IMR-90 (cell line): ENCODE data around the gene FRK. TPM values are rescaled to one million over a fixed set of nuclear protein-coding genes. Genes with fewer than 3 reads are reported as not detected.

Experiments used
- ATAC-seq: fragments of 200-7000 bp; cut with Tn5 transposase; 2 replicates; pipeline ENCODE4 v1.9.1; 2020; ENCODE audit warnings: low read depth, mild to moderate bottlenecking, moderate library complexity
- BruUV-seq: library from RNA; stranded (reverse); fragments of 400-500 nt; replicated peaks from 2 replicates; lab custom pipeline; 2021; lab: Mats Ljungman, UMichigan
- CTCF ChIA-PET: fragments of 300-600 bp; formaldehyde crosslinking; extraction: SDS; loops from one replicate; lab custom pipeline; 2021; ENCODE audit warnings: antibody characterized with exemption; lab: Yijun Ruan, JAX
- POLR2A ChIA-PET: fragments of 300-600 bp; sonication (Branson Sonifier 250); formaldehyde crosslinking; loops from one replicate; lab custom pipeline; 2022; ENCODE audit warnings: antibody characterized with exemption; ENCODE audit not compliant: unreplicated experiment; lab: Charles Lee
- DNase-seq: peaks from one replicate; pipeline ENCODE4 v3.0.0; 2013
- H2AFZ ChIP-seq: replicated peaks from 2 replicates; pipeline ENCODE3; 2013; ENCODE audit warnings: low read length, mild to moderate bottlenecking; ENCODE audit not compliant: poor library complexity
- H2AK5ac ChIP-seq: 2 replicates; pipeline ENCODE4 v1.6.1; 2013; ENCODE audit warnings: low read depth, low read length, inconsistent platforms
- H2AK9ac ChIP-seq: replicated peaks from 2 replicates; pipeline ENCODE3; 2013; ENCODE audit warnings: mild to moderate bottlenecking, low read depth, low read length, moderate library complexity; ENCODE audit not compliant: poor library complexity
- H2BK120ac ChIP-seq: 2 replicates; pipeline ENCODE4 v1.6.1; 2013; ENCODE audit warnings: low read depth, low read length, inconsistent platforms
- H2BK15ac ChIP-seq: 3 replicates; pipeline ENCODE4 v1.6.1; 2013; ENCODE audit warnings: low read depth, low read length, inconsistent platforms
- H2BK20ac ChIP-seq: 2 replicates; pipeline ENCODE4 v1.6.1; 2013; ENCODE audit warnings: low read depth, mild to moderate bottlenecking, inconsistent platforms, low read length, moderate library complexity
- H2BK5ac ChIP-seq: 2 replicates; pipeline ENCODE4 v1.6.1; 2013; ENCODE audit warnings: mild to moderate bottlenecking, low read depth, low read length, inconsistent platforms; ENCODE audit not compliant: poor library complexity, severe bottlenecking
- H3K14ac ChIP-seq: replicated peaks from 2 replicates; pipeline ENCODE4 v1.6.1; 2013; ENCODE audit warnings: low read depth, low read length, inconsistent platforms
- H3K18ac ChIP-seq: 2 replicates; pipeline ENCODE4 v1.6.1; 2013; ENCODE audit warnings: low read depth, low read length, control low read depth
- H3K23ac ChIP-seq: 2 replicates; pipeline ENCODE4 v1.6.1; 2013; ENCODE audit warnings: low read depth, low read length, inconsistent platforms
- H3K27ac ChIP-seq: 2 replicates; pipeline ENCODE4 v1.5.1; 2013; ENCODE audit warnings: mild to moderate bottlenecking, control low read depth, low read length; ENCODE audit not compliant: insufficient read depth
- H3K27me3 ChIP-seq: 2 replicates; pipeline ENCODE4 v1.6.1; 2013; ENCODE audit warnings: low read length; ENCODE audit not compliant: control insufficient read depth, insufficient read depth
- H3K36me3 ChIP-seq: 2 replicates; pipeline ENCODE4 v1.6.1; 2013; ENCODE audit warnings: low read length, mixed read lengths; ENCODE audit not compliant: control insufficient read depth, insufficient read depth
- H3K4ac ChIP-seq: 2 replicates; pipeline ENCODE4 v1.6.1; 2013; ENCODE audit warnings: low read depth, low read length, inconsistent platforms
- H3K4me1 ChIP-seq: 2 replicates; pipeline ENCODE4 v1.6.1; 2013; ENCODE audit warnings: low read length, mixed read lengths; ENCODE audit not compliant: control insufficient read depth, insufficient read depth
- H3K4me2 ChIP-seq: 2 replicates; pipeline ENCODE4 v1.6.1; 2013; ENCODE audit warnings: low read depth, mild to moderate bottlenecking, control low read depth, low read length, moderate library complexity
- H3K4me3 ChIP-seq: 2 replicates; pipeline ENCODE4 v1.5.1; 2013; ENCODE audit warnings: low read depth, mild to moderate bottlenecking, control low read depth, low read length, moderate library complexity; ENCODE audit not compliant: insufficient read depth
- H3K56ac ChIP-seq: 2 replicates; pipeline ENCODE4 v1.6.1; 2013; ENCODE audit warnings: low read length, inconsistent platforms; ENCODE audit not compliant: insufficient read depth; ENCODE audit errors: extremely low read depth
- H3K79me1 ChIP-seq, 2 experiments: 2 replicates each; pipeline ENCODE4 v1.6.1; 2013; ENCODE audit warnings: low read length in 2 of 2, inconsistent platforms in 1 of 2, low read depth in 1 of 2
- H3K9ac ChIP-seq: 2 replicates; pipeline ENCODE4 v1.6.1; 2013; ENCODE audit warnings: low read depth, low read length, control low read depth
- H3K9me1 ChIP-seq: 2 replicates; pipeline ENCODE4 v1.6.1; 2013; ENCODE audit warnings: low read length, inconsistent platforms; ENCODE audit not compliant: insufficient read depth
- H3K9me3 ChIP-seq: 2 replicates; pipeline ENCODE4 v1.6.1; 2013; ENCODE audit warnings: low read length; ENCODE audit not compliant: control insufficient read depth, insufficient read depth
- H4K20me1 ChIP-seq: 2 replicates; pipeline ENCODE4 v1.6.1; 2013; ENCODE audit warnings: low read length, inconsistent platforms; ENCODE audit not compliant: insufficient read depth
- H4K5ac ChIP-seq: 2 replicates; pipeline ENCODE4 v1.6.1; 2013; ENCODE audit warnings: mild to moderate bottlenecking, low read depth, low read length, control low read depth
- H4K8ac ChIP-seq, 2 experiments: 2 replicates each; pipeline ENCODE4 v1.6.1; 2013; ENCODE audit warnings: low read depth in 2 of 2, low read length in 2 of 2, control low read depth in 1 of 2, inconsistent platforms in 1 of 2
- H4K91ac ChIP-seq: 2 replicates; pipeline ENCODE4 v1.6.1; 2013; ENCODE audit warnings: low read depth, low read length, inconsistent platforms; ENCODE audit not compliant: insufficient read depth
- BHLHE40 ChIP-seq: fragments of 150-350 bp; IDR thresholded peaks from 2 replicates; pipeline ENCODE4 v1.6.1; 2016; ENCODE audit warnings: mild to moderate bottlenecking, low read depth, low read length
- CEBPB ChIP-seq: IDR thresholded peaks from 2 replicates; pipeline ENCODE4 v1.6.1; 2012; ENCODE audit warnings: low read depth, low read length, improper control_type of control experiment
- CHD1 ChIP-seq: IDR thresholded peaks from 2 replicates; pipeline ENCODE4 v1.6.1; 2012; ENCODE audit warnings: low read depth, low read length, improper control_type of control experiment
- CTCF ChIP-seq: conservative IDR thresholded peaks from 2 replicates; pipeline ENCODE4 v1.5.1; 2012; ENCODE audit warnings: mild to moderate bottlenecking, low read depth, low read length, improper control_type of control experiment
- ELK1 ChIP-seq: fragments of 150-350 bp; IDR thresholded peaks from 2 replicates; pipeline ENCODE4 v1.6.1; 2016; ENCODE audit warnings: low read depth, mild to moderate bottlenecking, low read length, moderate library complexity, borderline replicate concordance
- FOS ChIP-seq: fragments of 150-350 bp; IDR thresholded peaks from 2 replicates; pipeline ENCODE4 v1.6.1; 2016; ENCODE audit warnings: low read depth, low read length
- MAFK ChIP-seq: IDR thresholded peaks from 2 replicates; pipeline ENCODE4 v1.6.1; 2012; ENCODE audit warnings: low read depth, low read length, improper control_type of control experiment
- MAZ ChIP-seq: IDR thresholded peaks from 2 replicates; pipeline ENCODE4 v1.6.1; 2012; ENCODE audit warnings: low read depth, mild to moderate bottlenecking, low read length, improper control_type of control experiment, moderate library complexity, borderline replicate concordance
- MXI1 ChIP-seq: IDR thresholded peaks from 2 replicates; pipeline ENCODE4 v1.6.1; 2012; ENCODE audit warnings: low read depth, mild to moderate bottlenecking, low read length, moderate library complexity, borderline replicate concordance
- NFE2L2 ChIP-seq: fragments of 150-350 bp; IDR thresholded peaks from 2 replicates; pipeline ENCODE4 v1.6.1; 2016; ENCODE audit warnings: low read depth, mild to moderate bottlenecking, low read length
- POLR2A ChIP-seq: IDR thresholded peaks from 2 replicates; pipeline ENCODE4 v1.6.1; 2012; ENCODE audit warnings: mild to moderate bottlenecking, low read depth, low read length
- RAD21 ChIP-seq: IDR thresholded peaks from 2 replicates; pipeline ENCODE4 v1.6.1; 2012; ENCODE audit warnings: low read length, improper control_type of control experiment
- RCOR1 ChIP-seq: IDR thresholded peaks from 2 replicates; pipeline ENCODE4 v1.6.1; 2012; ENCODE audit warnings: mild to moderate bottlenecking, low read length, improper control_type of control experiment; ENCODE audit not compliant: insufficient replicate concordance
- RFX5 ChIP-seq: IDR thresholded peaks from 2 replicates; pipeline ENCODE4 v1.8.0; 2012; ENCODE audit warnings: low read depth, mild to moderate bottlenecking, low read length, moderate library complexity
- SMC3 ChIP-seq: fragments of 150-350 bp; IDR thresholded peaks from 2 replicates; pipeline ENCODE4 v1.6.1; 2016; ENCODE audit warnings: low read depth, mild to moderate bottlenecking, antibody characterized with exemption, low read length, moderate library complexity
- USF2 ChIP-seq: fragments of 150-350 bp; IDR thresholded peaks from 2 replicates; pipeline ENCODE4 v1.6.1; 2017; ENCODE audit warnings: mild to moderate bottlenecking, antibody characterized with exemption, low read length, low read depth
- WGBS, 2 experiments: methylation state at CpG; one replicate each; pipeline versions ENCODE4 v1.1.5 to v1.1.7; 2013; ENCODE audit warnings: missing lambda C conversion rate in 2 of 2; ENCODE audit not compliant: insufficient read length in 1 of 2; ENCODE audit errors: extremely low coverage in 2 of 2; 5-methylcytosine and 5-hydroxymethylcytosine counted together
- dilution Hi-C: fragments of 300-500 bp; cut with HindIII; formaldehyde crosslinking; loops from one replicate; pipeline ENCODE4 v1.14.3; 2018; ENCODE audit warnings: low sequenced_read_pairs; ENCODE audit not compliant: unreplicated experiment
- in situ Hi-C: fragments of 300-500 bp; cut with MboI; formaldehyde crosslinking; loops from 3 replicates; pipeline ENCODE4 v1.14.3; 2019; ENCODE audit warnings: low sequenced_read_pairs, inconsistent platforms, mixed read lengths
- intact Hi-C: fragments of 100-400 bp; cut with micrococcal nuclease; formaldehyde crosslinking; loops from 2 replicates; pipeline ENCODE4 v1.10.0; 2022
- polyA plus RNA-seq, 3 experiments: library from polyadenylated mRNA; depleted of rRNA; stranded (reverse); fragments of >200 nt; gene quantifications; 2 replicates each; pipeline ENCODE4 v1.2.3, GENCODE V29; 2012; ENCODE audit warnings: low replicate concordance in 1 of 3
- total RNA-seq: library from RNA; depleted of rRNA; stranded (reverse); fragments of >200 nt; gene quantifications from 2 replicates; pipeline ENCODE4 v1.2.3, GENCODE V29; 2012

The FRK gene
- total and polyA plus RNA-seq, 2 of the 4 experiments (the other 2 are of a cell fraction), result under 0.01 to 0.02 TPM

- intact Hi-C loops, result no loop called here
- DNase-seq, result no peak
Observed at GRCh38 chr6:116108836-116109235, 48.1 kb upstream of the FRK start.

More at GRCh38 chr6:116108836-116109235, 48.1 kb upstream of the FRK start:
- Histone ChIP-seq H3K9me1 (no peaks in the 10 kb centered on the region), H3K18ac (no peak overlapping the region), H4K91ac (no peak overlapping the region), H3K36me3 (peaks cover 14% of the 10 kb centered on the region), H3K14ac (no peak overlapping the region), H3K4me1 (peaks cover 11% of the 10 kb centered on the region), H3K27me3 (no peaks in the 10 kb centered on the region), H3K4ac (no peak overlapping the region), H3K4me2 (no peak overlapping the region), H2BK15ac (no peak overlapping the region), H2AK5ac (no peak overlapping the region), H3K4me3 (no peak overlapping the region), H2AK9ac (no peak overlapping the region), H3K56ac (no peak overlapping the region), H4K5ac (no peak overlapping the region), H2AFZ (no peak overlapping the region), H3K9ac (no peak overlapping the region), H4K8ac (no peak overlapping the region), H3K23ac (no peak overlapping the region), H3K9me3 (no peaks in the 10 kb centered on the region), H4K20me1 (no peaks in the 10 kb centered on the region), H2BK120ac (no peak overlapping the region), H2BK5ac (no peak overlapping the region), H3K27ac (no peak overlapping the region), H3K79me1 (peaks cover 4 to 5% of the 10 kb centered on the region in 2 experiments; a peak in 3 of 4 replicates), H2BK20ac (no peak overlapping the region)
- in situ Hi-C loops (no loop called here), dilution Hi-C loops (no loop called here)
- WGBS, 2 experiments, result no CpG with 5 or more reads among the region's 1 CpG
- ChIA-PET CTCF (no interaction called here), POLR2A (no interaction called here)
- no peak for ATAC-seq
- TF ChIP-seq CEBPB, result no peak
- no peak for TF ChIP-seq POLR2A
- no peak for TF ChIP-seq RFX5
- no peak for TF ChIP-seq MAFK
- TF ChIP-seq CHD1, result no peak
- TF ChIP-seq BHLHE40, result no peak
- TF ChIP-seq RAD21, result no peak
- no peak for TF ChIP-seq NFE2L2
- no peak for TF ChIP-seq ELK1
- TF ChIP-seq MXI1, result no peak
- TF ChIP-seq MAZ, result no peak
- no peak for TF ChIP-seq USF2
- TF ChIP-seq FOS, result no peak
- no peak for TF ChIP-seq RCOR1
- no peak for TF ChIP-seq CTCF
- no peak for TF ChIP-seq SMC3
- no TSS peak for BruUV-seq
